Activated naive CD4-positive, alpha-beta T cell treated with anti-CD3 and anti-CD28 coated beads for 36 hours (primary cell): ENCODE results near the gene CENPM. TPM values are rescaled to one million over a fixed set of nuclear protein-coding genes. Genes with fewer than 3 reads are reported as not detected.

Experiments
- CTCF ChIA-PET: fragments of 350-600 bp; sonication (Branson Sonifier 250); formaldehyde crosslinking; loops from one replicate; lab custom pipeline; 2021; ENCODE audit warnings: antibody characterized with exemption; lab: Charles Lee
- DNase-seq: peaks from one replicate; pipeline ENCODE4 v3.0.0-alpha.2; 2020
- H3K27ac Mint-ChIP-seq: one replicate; pipeline ENCODE4 v1.8.0; 2021; ENCODE audit warnings: mild to moderate bottlenecking, mixed read lengths
- H3K27me3 Mint-ChIP-seq: one replicate; pipeline ENCODE4 v1.8.0; 2021; ENCODE audit warnings: low read depth, mixed read lengths
- H3K36me3 Mint-ChIP-seq: one replicate; pipeline ENCODE4 v1.8.0; 2021; ENCODE audit warnings: low read depth, mixed read lengths
- H3K4me1 Mint-ChIP-seq: one replicate; pipeline ENCODE4 v1.8.0; 2021; ENCODE audit warnings: low read depth, mixed read lengths
- H3K4me3 Mint-ChIP-seq: one replicate; pipeline ENCODE4 v1.8.0; 2021; ENCODE audit warnings: mild to moderate bottlenecking, moderate library complexity, mixed read lengths
- H3K9me3 Mint-ChIP-seq: one replicate; pipeline ENCODE4 v1.8.0; 2021; ENCODE audit warnings: mixed read lengths
- intact Hi-C: fragments of 100-400 bp; cut with micrococcal nuclease; formaldehyde crosslinking; loops from one replicate; pipeline ENCODE4 v1.15.1; 2023
- total RNA-seq, 2 experiments: library from RNA; stranded (reverse); gene quantifications; one replicate each; pipeline ENCODE4 v1.2.3, GENCODE V29; 2021

The CENPM gene
- total RNA-seq, 2 experiments from 2014 or later, result 95.4 to 110 TPM

DNA sequence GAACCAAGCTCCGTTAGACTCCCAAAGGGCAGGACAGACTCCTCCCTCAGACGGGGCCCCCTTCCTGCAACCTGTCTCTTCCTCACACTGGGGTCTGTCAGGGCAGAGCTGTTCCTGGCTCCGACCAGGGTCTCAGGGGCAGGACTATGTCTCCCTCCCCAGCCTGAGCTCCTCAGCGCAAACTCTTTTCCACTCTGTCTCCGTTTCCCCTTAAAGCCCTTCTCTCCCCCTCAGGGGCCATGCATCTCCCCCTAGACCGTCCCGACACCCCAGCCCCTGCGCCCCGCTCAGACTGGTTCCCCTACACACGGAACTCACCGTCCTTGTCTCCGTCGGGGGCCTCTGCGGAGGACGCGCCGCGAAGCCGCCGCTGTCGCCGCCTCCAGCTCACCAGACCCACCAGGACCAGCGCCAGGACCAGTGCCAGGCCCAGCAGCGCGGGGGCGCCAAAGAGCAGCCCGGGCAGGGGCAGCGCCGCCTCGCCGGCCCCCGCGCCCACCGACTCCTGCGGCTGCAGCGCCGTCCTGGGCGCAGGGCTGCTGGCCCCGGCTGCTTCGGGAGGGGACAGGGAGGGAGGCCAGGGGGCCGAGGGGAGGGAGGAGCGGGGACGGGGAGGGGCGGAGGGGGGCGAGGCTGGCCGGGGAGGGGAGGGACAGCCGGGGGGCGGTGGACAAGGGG, 21.0 kb downstream of the CENPM start:
- H3K27me3 Mint-ChIP-seq, result peaks cover 6% of the 10 kb centered on the region

GRCh38 chr22:41923595-41924276, 23.2 kb downstream of the CENPM start:
- no peak overlapping the region for H3K4me3 Mint-ChIP-seq
- H3K27ac Mint-ChIP-seq, result no peak overlapping the region
- CTCF ChIA-PET, result no interaction called here
- H3K9me3 Mint-ChIP-seq, result no peaks in the 10 kb centered on the region
- peaks cover 3% of the 10 kb centered on the region for H3K36me3 Mint-ChIP-seq
- H3K27me3 Mint-ChIP-seq, result peaks cover 6% of the 10 kb centered on the region
- no peak for DNase-seq
- intact Hi-C loops, result no loop called here
- peaks cover 31% of the 10 kb centered on the region for H3K4me1 Mint-ChIP-seq

More for the DNA sequence above, 21.0 kb downstream of the CENPM start:
- intact Hi-C loops, result no loop called here
- CTCF ChIA-PET, result interaction anchor here (0.5 to 2.1 kb wide), 13 partner anchors 9 to 229 kb away, joined by 3 to 14 read pairs (median 4); no protein-coding TSS in a partner anchor
- peak; percentile 80 for DNase-seq
- no peak overlapping the region for H3K27ac Mint-ChIP-seq
- peaks cover 28% of the 10 kb centered on the region for H3K4me1 Mint-ChIP-seq
- no peaks in the 10 kb centered on the region for H3K9me3 Mint-ChIP-seq
- peaks cover 3% of the 10 kb centered on the region for H3K36me3 Mint-ChIP-seq
- H3K4me3 Mint-ChIP-seq, result peak overlapping the region; percentile 63

- intact Hi-C loops, result no loop called here
- H3K27me3 Mint-ChIP-seq, result peaks cover 8% of the 10 kb centered on the region
- H3K4me3 Mint-ChIP-seq, result no peak overlapping the region
- peaks cover 3% of the 10 kb centered on the region for H3K36me3 Mint-ChIP-seq
- CTCF ChIA-PET, result no interaction called here
- no peak for DNase-seq
- no peaks in the 10 kb centered on the region for H3K9me3 Mint-ChIP-seq
- peaks cover 27% of the 10 kb centered on the region for H3K4me1 Mint-ChIP-seq
- no peak overlapping the region for H3K27ac Mint-ChIP-seq
Measured at GRCh38 chr22:41922940-41923594, 23.9 kb downstream of the CENPM start.

DNA sequence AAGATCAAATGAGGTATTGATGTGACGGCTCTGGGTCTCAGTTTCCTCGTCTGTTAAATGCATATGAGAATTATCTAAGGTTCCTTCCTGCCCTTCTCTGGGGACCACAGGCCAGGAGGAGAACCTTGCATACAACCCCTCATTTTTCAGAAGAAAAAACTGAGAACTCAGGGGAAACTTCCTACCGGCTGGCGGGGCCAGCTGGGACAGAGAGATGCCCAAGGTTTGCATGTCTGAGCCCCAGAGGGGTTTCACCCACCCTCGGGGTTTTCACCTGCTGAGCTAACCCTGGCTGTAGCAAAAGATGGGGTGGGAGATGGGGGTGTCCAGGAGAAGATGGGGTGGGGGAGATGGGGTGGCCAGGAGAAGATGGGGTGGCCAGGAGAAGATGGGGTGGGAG, 24.6 kb downstream of the CENPM start:
- intact Hi-C loops, result no loop called here

DNA sequence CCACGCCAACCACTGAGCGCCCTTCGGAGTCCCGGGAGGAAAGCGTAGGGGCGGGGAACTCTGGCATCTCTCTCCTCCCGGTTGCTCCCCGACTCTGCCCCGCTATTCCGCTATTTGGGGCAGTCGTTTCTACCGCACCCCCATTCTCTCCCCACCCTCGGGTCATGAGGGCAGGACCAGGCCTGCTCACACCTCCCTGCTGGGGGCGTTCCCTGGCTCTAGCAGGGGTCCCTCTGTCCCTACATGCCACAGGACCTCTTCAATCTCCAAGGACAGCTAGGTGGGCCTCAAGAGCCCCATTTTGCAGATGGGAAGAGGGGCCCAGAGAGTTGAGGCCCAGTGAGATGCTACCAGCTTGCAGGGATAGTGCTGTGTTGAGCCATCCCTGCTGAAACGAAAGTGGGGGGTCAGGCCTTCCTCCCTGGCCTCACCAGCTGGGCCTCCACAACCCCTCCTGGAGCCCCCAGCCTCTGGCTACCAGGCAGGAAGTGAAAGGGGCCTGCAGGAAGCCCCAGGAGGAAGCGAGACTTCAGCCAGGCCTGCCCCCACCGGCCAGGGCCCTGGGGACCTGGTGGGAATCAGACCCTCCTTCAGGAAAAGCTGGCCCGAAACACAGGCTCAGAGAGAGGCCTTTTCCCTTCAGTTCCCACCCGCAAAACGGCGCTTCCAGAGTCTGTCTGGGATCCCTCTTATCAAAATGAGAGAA, 26.5 kb downstream of the CENPM start:
- intact Hi-C loops, result no loop called here
- H3K27me3 Mint-ChIP-seq, result peaks cover 19% of the 10 kb centered on the region
- H3K36me3 Mint-ChIP-seq, result peaks cover 3% of the 10 kb centered on the region
- no peak overlapping the region for H3K4me3 Mint-ChIP-seq
- no peaks in the 10 kb centered on the region for H3K9me3 Mint-ChIP-seq
- DNase-seq, result no peak
- CTCF ChIA-PET, result no interaction called here
- H3K4me1 Mint-ChIP-seq, result peaks cover 21% of the 10 kb centered on the region
- H3K27ac Mint-ChIP-seq, result no peak overlapping the region

More for the DNA sequence above, 24.6 kb downstream of the CENPM start:
- CTCF ChIA-PET, result no interaction called here
- Mint-ChIP-seq H3K9me3 (no peaks in the 10 kb centered on the region), H3K4me1 (peaks cover 24% of the 10 kb centered on the region), H3K4me3 (no peak overlapping the region), H3K27me3 (peaks cover 9% of the 10 kb centered on the region), H3K27ac (no peak overlapping the region), H3K36me3 (peaks cover 3% of the 10 kb centered on the region)
- DNase-seq, result no peak

- Mint-ChIP-seq H3K4me1 (peaks cover 17% of the 10 kb centered on the region), H3K9me3 (no peaks in the 10 kb centered on the region), H3K27ac (no peak overlapping the region), H3K27me3 (peaks cover 21% of the 10 kb centered on the region), H3K4me3 (peak overlapping the region; percentile 56), H3K36me3 (no peaks in the 10 kb centered on the region)
- peak; percentile 62 for DNase-seq
- CTCF ChIA-PET, result no interaction called here
- intact Hi-C loops, result loop anchor here (1.0 to 2.0 kb wide), 2 partner anchors 21 to 43 kb away; no protein-coding TSS in a partner anchor
Measured at GRCh38 chr22:41919357-41920224, 27.4 kb downstream of the CENPM start.

DNA sequence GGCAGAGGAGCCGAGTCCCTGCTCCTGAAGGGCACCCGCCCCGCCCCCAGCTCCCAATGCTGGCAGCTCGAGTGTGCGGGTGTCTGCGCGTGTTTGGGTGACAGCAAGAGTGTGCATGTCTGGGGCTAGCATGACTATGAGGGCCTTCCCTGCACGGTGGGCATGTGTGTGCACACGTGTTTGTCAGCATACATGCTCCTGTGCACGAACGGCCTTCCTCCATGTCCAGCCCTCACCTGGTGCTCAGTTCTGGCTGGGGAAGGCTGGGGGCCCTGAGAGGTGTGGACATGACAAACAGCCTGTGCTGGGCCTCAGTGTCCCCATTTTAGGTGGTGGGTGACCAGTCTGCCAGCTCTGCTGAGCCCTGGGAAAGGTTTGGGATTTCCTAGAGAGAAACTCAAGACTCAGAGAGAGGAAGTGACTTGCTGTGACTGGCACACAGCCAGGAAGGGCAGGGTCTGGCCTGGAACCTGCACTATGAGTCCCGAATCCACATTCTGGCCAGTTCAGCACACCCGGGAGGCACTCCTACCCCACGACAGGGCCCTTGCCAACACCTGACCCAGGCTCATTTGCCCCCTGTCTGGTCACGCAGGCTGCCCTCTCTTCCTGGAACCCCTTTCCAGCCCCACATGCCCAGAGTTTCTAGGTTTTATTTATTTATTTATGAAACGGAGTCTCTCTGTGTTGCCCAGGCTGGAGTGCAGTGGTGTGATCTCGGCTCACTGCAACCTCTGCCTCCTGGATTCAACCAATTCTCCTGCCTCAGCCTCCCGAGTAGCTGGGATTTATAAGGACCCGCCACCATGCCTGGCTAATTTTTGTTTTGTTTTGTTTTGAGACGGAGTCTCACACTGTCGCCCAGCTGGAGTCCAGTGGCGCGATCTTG, 28.8 kb downstream of the CENPM start:
- Mint-ChIP-seq H3K36me3 (no peaks in the 10 kb centered on the region), H3K4me1 (peaks cover 19% of the 10 kb centered on the region), H3K4me3 (peak overlapping the region; percentile 32), H3K9me3 (no peaks in the 10 kb centered on the region), H3K27ac (no peak overlapping the region), H3K27me3 (peaks cover 25% of the 10 kb centered on the region)
- peak; percentile 63 for DNase-seq
- intact Hi-C loops, result loop anchor here (2.0 kb wide), 1 partner anchor 41 kb away; no protein-coding TSS in a partner anchor
- CTCF ChIA-PET, result interaction anchor here (1.5 kb wide), 1 partner anchor 95 kb away, joined by 4 read pairs; no protein-coding TSS in a partner anchor

DNA sequence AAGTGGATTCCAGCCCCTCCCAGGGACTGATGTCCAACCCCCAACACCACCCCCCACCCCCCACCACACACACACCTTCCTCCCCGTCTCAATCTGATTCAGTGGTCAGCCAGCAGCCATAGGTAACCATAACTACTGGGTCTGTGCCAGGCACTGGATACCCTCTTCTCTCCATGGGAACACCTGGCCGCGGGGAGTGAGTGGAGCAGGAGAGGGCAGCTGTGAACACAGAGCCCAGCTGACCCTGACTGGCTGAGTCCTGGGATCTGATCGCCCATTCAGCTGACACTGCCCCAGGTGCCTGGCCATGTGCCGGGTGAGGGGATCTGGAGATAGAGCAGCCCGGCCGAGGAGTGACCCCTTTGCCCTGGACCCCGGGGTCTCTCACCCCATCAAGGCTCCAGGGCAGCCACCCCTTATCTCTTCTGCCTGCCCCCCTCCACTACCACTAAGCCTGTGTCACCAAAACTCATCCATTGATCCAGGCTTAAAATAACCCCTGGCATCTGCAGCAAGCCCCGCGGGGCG, 29.5 kb downstream of the CENPM start:
- H3K9me3 Mint-ChIP-seq, result no peaks in the 10 kb centered on the region
- CTCF ChIA-PET, result interaction anchor here (1.0 to 1.5 kb wide), 3 partner anchors 8 to 220 kb away, joined by 3 to 4 read pairs (median 4); no protein-coding TSS in a partner anchor
- no peak overlapping the region for H3K27ac Mint-ChIP-seq
- H3K4me1 Mint-ChIP-seq, result peaks cover 21% of the 10 kb centered on the region
- H3K4me3 Mint-ChIP-seq, result no peak overlapping the region
- H3K36me3 Mint-ChIP-seq, result no peaks in the 10 kb centered on the region
- intact Hi-C loops, result no loop called here
- no peak for DNase-seq
- peaks cover 32% of the 10 kb centered on the region for H3K27me3 Mint-ChIP-seq

DNA sequence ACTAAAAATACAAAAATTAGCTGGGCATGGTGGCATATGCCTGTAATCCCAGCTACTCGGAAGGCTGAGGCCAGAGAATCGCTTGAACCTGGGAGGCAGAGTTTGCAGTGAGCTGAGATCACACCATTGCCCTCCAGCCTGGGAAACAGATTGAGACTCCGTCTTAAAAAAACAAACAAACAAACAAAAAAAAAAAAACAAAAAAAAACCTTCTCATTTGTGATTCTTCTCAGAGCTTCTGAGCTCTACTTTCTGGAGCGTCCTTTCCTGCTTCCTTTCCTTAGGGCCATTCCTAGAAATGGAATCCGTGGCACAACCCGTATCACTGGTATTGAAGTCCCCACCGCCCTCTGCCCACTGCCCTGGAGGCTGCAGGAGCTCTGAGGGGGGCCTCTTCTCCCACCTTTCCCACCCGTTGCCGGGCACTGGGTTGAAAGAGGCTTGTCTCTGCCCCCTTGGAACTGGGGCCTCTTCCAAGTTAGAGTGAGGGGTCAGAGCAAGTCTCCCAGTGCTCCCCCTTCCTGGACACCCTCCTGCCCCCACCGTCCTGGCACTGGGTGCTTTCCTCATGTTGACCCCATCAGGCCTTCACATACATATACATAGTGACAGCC, 30.1 kb downstream of the CENPM start:
- Mint-ChIP-seq H3K9me3 (no peaks in the 10 kb centered on the region), H3K27ac (no peak overlapping the region), H3K4me3 (no peak overlapping the region), H3K4me1 (peaks cover 21% of the 10 kb centered on the region), H3K36me3 (no peaks in the 10 kb centered on the region), H3K27me3 (peaks cover 38% of the 10 kb centered on the region)
- CTCF ChIA-PET, result interaction anchor here (0.7 to 1.5 kb wide), 4 partner anchors 9 to 219 kb away, joined by 3 to 4 read pairs (median 4); no protein-coding TSS in a partner anchor
- DNase-seq, result no peak
- intact Hi-C loops, result no loop called here
